Mammary epithelial cell (primary cell): ENCODE measurements around the gene ORAI1.

Experiments
- EZH2 ChIP-seq: IDR thresholded peaks from 2 replicates; pipeline ENCODE4 v1.6.1; 2012; ENCODE audit warnings: low read length, inconsistent platforms, borderline replicate concordance
- TF ChIP-seq, protein P1 (sequence below), 2 donors: IDR thresholded peaks in 1 of 2; conservative IDR thresholded peaks in 1 of 2; 2 replicates each; pipeline ENCODE4 v1.5.1; 2011 to 2012; ENCODE audit warnings: inconsistent platforms in 2 of 2, low read length in 2 of 2, mild to moderate bottlenecking in 2 of 2, control low read depth in 1 of 2, low read depth in 1 of 2; ENCODE audit not compliant: insufficient read depth in 1 of 2; ENCODE audit errors: extremely low read depth in 1 of 2

GRCh38 chr12:121648458-121649028, 22.2 kb downstream of the ORAI1 start:
- TF ChIP-seq EZH2 = no peak
- TF ChIP-seq, protein P1, sequence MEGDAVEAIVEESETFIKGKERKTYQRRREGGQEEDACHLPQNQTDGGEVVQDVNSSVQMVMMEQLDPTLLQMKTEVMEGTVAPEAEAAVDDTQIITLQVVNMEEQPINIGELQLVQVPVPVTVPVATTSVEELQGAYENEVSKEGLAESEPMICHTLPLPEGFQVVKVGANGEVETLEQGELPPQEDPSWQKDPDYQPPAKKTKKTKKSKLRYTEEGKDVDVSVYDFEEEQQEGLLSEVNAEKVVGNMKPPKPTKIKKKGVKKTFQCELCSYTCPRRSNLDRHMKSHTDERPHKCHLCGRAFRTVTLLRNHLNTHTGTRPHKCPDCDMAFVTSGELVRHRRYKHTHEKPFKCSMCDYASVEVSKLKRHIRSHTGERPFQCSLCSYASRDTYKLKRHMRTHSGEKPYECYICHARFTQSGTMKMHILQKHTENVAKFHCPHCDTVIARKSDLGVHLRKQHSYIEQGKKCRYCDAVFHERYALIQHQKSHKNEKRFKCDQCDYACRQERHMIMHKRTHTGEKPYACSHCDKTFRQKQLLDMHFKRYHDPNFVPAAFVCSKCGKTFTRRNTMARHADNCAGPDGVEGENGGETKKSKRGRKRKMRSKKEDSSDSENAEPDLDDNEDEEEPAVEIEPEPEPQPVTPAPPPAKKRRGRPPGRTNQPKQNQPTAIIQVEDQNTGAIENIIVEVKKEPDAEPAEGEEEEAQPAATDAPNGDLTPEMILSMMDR (conservative IDR thresholded peaks at IDR 0.05 in 1 of 2, IDR thresholded peaks at IDR 0.05 in 1 of 2; ENCODE audit: extremely low read depth in 1 of 2, insufficient read depth in 1 of 2, low read depth in 1 of 2, low read length in 2 of 2) = no peak
